T-helper 2 cell (primary cell): ENCODE measurements around the gene ABI1.
"Not testable (repeated sequence)": the region's sequence is repeated elsewhere in the genome, so short reads cannot be mapped to it uniquely, and the experiment has no call there.

Experiments
- DNase-seq, 5 experiments: peaks; one replicate each; pipeline versions ENCODE4 v3.0.0 to v3.0.0-alpha.2; 2012 to 2022
- total RNA-seq, 2 donors: gene quantifications; one replicate each; lab custom pipeline; 2026; lab: John Stamatoyannopoulos, UW

Gene ABI1
- total RNA-seq = 122 to 203 reads per million in 2 donors

GRCh38 chr10:26860443-26861204 is at the start of gene ABI1:
ABI1 (minus strand) TSS chr10:26860958; CDS start chr10:26860863, 95 bp downstream.
- DNase-seq = peak; percentile 92 to 100 (median 97)

DNA sequence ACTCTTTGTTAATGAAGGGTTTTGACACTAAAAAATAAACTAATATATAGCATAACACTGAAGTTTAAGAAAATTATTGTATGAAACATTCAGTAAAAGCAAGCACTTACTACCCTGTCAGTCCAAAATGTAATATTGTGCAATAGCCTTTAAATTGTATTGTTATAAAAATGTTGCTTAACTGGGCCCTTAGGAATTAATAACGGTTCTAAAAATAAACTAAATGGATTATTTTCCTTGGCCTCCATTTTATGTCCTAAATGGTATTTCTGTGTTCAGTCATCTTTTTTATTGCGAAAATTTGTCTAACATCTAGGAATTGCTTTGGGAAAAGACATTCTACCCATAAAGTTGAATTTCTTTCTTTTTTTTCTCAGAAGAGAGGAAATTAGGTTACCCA is 49.0 kb upstream of the ABI1 start:
- DNase-seq = no peak

GRCh38 chr10:26905253-26905781 is 44.6 kb upstream of the ABI1 start:
- not testable (repeated sequence) for DNase-seq

DNA sequence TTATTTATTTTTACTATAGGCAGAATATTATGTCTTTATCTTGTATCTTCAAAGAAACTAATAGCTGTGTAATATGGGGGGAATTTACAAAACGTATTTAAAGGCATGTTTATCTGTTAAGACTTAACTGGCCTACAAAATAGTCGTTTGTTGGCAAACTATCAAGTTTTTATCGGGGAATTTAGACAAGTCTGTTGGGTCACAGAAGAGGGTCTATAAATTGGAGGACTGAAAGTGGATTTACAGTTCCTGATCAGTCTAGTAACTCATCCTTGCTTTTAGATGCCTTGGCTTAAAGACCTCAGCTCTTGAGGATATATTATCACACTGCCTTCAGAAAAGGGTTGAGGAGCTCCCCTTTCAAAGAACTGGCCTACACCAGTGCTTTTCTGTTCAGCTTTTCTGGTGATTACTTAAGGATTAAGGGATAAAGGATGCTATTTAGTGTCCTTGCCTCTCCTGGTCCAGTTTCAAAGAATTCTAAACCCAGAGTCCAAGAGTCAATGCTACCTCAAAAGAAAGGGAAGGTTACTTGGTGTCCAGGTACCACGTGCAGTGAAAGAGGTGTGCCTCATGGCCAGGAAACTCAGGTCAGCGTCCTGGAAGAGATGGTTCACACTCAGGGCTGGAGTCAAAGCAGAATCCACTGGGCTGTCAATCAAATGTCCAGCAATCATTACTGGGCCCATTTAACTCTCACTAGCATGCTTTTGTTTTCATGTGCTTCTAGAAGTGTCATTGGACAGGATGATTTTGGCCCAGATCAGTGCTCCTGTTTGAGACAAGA is 42.9 kb upstream of the ABI1 start:
- DNase-seq = no peak

DNA sequence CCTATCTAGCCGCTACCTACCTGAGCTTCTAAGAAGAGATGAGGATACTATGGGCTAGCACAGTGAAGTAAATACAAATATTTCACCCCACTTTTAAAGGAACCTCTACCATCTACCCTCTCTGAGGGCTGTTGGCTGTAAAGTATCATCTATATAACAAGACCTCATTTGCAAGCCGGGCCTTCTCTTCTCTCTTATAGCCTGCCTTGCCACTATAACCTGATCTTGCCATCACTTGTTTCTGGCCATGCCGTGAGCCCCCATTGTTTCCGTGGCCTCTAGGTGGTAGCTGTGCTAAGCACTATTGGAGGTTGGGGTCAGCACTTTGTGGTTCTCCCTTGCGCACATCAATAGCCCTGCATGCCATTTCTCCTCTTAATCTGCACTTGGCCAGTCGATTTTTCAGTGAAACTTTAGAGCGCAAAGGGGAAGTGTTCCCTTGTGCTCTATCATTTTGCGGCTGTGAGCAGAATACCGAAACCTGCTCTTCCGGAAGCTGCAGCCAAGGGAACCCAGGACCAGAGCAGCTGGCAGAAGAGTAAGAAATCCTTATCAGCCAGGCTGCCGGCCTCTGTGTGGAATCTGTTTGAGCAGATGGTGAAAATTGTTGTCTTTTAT is 31.7 kb upstream of the ABI1 start:
- DNase-seq = peak in 1 of 5 experiments; percentile 20

DNA sequence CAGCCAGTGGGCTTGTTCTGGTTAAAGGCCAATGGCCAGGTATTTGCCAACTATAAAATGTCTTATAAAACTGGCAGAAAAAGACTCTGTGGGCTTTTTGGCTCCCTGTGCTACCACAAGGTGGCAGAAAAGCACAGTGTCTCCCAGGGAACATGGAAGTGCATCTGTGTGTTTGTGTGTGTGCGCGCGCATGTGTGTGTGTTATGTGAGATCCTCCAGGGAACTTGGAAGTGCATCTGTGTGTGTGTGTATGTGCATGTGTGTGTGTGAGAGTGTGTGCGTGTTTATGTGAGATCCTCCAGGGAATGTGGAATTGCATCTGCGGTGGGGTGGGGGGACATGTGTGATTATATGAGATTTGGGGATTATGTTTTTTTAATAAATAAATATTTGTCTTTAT is 30.2 kb upstream of the ABI1 start:
- peak in 3 of 5 experiments; percentile 17 to 87 (median 22) for DNase-seq

DNA sequence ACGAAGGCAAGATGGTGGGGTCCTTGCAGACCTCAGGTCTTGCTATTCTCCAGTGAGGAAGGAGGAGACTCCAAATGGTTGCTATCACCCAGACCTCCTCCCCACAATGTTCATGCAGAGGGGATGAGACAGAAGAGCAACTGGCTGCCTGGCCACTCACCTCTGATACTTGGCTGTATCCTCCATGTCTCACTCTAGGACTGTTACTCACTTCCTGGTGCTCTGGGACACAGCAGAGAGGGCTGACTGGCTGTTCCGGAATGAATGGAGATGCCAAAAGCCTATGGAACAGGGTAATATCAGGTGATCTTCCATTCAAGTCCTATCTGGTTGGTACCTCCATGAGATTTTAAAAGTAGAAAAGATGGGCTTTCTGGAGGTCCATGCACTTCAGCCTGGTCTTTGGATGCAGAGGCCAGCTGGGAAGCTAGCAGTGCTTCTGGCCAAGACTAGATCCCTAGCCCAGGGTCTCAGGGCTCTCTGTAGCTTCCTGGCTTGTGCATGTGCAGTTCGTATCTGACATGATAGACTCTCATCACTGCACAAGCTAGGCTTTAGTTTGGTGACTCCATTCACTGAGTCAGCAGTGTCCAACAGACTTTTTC is 27.0 kb upstream of the ABI1 start:
- DNase-seq = no peak

- DNase-seq = peak in 2 of 5 experiments; percentile 20 to 66
Observed at GRCh38 chr10:26881600-26882331, 21.0 kb upstream of the ABI1 start.

DNA sequence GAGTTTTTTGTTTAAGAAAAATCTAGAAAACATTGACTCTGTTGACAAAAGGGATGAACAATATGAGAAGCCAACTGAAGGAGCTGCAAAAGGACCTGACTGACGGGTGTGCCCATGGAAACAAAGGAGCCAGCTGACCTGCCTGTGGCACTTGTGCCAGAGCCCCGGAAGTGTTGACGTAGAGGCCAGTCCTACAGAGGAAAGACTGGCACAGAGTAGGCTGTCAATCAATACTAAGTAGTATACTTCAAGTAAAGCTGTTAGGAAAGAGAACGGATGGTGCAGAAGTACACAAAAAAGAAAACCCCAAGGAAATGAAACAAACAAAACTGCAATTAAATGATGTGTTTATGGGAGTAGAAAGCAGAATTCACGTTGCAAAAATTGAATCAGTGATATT is 19.0 kb upstream of the ABI1 start:
- no peak for DNase-seq

GRCh38 chr10:26870766-26871165 is 10.0 kb upstream of the ABI1 start:
- no peak for DNase-seq

DNA sequence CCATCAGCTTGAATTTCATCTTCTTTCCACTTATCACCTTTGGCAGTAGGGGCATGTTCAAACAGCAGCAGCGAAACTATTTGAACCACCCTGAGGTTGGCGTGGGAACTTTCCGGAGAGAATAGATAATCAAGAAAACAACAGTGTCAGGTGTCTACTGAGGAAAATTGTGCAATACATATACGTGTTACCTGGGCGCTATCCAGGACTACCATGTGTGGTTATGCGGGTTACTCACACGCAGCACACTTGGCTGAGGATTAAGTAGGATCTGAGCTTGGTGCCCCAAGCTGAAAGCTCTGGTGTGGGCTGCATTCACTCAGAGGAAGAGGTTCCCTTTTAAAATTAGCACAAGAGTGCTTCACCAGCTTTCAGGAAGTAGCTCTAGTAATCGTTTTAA is 8.8 kb upstream of the ABI1 start:
- peak in 1 of 5 experiments; percentile 67 for DNase-seq

DNA sequence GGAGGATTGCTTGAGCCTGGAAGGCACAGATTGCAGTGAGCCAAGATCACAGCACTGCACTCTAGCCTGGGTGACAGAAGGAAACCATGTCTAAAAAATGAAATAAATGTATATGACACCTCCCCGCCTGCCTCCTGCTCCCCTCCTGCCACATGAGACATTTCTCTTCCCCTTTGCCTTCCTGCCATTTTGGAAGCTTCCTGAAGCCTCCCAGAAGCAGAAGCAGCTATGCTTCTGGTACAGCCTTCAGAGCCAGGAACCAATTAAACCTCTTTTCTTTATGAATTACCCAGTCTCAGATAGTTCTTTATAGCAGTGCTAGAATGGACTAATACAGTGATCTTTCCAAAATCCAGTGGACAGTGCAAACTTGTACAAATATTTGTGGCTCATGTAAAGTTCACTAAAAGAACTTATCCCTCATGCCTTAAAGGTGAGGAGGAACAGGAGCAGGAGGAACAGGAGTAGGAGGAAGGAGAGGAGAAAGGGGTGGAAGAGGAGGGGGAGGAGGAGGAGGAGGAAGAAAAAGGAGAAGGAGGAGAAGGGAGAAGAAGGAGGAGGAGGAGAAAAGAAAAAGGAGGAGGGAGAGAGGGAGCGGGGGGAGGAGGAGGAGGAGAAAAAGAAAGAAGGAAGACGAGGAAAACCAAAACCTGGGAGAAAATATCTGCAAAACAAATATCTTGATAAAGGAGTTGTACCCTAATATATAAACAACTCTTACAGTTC is 2.8 kb upstream of the ABI1 start:
- DNase-seq = no peak

GRCh38 chr10:26861205-26861998 is 644 bp upstream of the ABI1 start:
- DNase-seq = peak in 2 of 5 experiments; percentile 93 to 94

DNA sequence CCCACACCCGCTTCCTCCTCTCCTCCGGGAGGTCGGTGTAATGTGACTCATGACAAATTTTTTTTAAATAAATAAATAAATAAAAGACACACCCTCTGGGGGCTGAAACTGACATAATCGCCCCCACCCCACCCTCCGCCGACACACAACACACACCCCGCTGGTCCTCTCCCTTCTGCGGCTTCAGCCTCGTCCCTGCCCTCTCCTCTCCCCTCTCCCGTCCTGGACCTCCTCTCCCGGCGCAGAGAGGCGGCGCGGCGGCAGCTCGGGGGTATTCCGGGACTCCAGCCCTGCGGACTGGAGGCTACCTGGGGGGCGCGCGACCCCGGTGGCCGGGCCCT is 686 bp downstream of the ABI1 start:
- DNase-seq = peak; percentile 13 to 68 (median 51)

DNA sequence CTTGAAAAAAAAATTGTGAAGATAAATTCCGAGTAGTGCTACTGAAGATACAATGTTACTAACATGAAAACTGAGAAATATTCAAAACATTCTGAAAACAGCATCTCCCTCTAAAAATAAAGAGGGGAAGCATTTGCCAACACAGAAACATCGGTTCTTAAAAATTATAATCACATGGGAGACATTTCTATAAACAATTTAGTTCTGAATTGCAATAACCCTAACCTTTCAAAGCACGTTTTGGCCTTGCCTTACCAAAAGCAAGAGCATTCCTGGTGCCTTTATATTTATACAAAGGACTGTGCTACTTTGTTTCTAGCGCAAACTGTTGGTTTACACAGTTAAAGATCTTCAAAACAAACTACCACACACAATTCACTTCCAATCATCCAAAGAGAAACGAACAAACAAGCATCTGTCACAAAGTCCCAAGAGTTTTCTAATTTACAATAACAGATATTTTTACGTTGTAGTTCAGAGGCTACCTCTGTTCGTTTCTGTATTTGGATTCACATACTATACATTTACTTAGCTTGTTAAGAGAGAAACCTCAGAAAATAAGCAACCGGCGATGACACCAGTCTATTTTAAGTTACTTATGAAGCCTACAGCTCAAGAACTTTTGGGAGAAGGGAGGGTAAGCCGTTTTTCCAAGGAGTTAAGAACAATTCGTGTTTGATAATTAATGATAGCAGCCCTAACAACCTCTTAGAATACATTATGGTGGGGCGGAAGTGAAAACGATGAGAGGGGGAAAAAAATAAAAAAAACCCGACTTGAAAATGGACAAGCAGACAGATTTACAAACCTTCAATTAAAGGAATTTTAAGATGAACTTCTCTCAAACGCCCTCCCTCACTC is 1.3 kb downstream of the ABI1 start:
- DNase-seq = no peak

DNA sequence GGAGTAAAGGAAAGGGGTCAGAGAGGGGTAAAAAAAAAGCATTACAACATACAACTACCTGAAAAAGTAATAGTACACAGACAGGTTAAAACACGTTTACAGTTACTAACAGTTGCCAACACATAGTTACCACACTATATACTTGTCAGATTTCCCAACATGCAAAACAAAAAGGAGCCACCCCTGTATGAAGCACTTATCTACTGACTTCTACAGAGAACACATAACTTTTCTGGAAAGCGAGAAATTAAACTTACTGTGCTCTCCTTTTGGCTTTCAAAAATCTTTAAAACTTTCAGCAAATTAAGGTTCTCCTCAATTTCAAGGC is 2.1 kb downstream of the ABI1 start:
- DNase-seq = peak in 1 of 5 experiments; percentile 35

DNA sequence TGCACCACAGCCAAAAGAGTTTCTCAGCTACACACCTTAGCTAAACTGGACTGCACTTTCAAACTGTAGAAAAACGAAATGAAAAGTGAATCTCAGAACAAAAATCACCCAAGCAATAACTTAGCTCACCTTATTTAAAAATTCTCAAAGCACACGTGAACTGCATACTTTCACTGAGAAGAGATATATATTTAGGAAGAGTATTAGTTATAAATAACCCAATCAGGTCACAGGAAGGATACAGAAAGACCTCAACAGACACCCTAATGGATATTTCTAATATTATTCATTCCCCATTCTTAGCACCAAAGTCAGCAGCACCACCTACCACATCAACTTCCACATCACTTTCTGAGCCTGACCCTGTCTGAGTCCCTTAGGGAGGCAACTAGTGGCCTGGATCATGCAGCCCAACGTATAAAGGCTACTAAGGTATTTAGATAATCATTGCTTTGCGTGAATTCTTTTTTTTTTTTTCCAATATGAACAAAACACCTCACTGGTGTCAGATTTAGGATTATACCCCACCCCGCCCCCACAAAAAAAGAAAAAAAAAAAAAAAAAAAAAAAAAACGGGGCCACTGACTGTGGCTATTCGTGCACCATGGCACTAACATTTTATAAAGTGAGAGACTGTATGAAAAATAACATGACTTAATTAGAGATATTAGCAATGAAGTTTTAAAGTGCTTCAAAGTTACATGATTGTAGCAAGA is 2.6 kb downstream of the ABI1 start:
- no peak for DNase-seq

GRCh38 chr10:26857553-26857952 is 3.2 kb downstream of the ABI1 start:
- DNase-seq = not testable (repeated sequence)

GRCh38 chr10:26855186-26855585 is 5.6 kb downstream of the ABI1 start:
- no peak for DNase-seq
